ENCODE results near the gene ANAPC10.

DNA sequence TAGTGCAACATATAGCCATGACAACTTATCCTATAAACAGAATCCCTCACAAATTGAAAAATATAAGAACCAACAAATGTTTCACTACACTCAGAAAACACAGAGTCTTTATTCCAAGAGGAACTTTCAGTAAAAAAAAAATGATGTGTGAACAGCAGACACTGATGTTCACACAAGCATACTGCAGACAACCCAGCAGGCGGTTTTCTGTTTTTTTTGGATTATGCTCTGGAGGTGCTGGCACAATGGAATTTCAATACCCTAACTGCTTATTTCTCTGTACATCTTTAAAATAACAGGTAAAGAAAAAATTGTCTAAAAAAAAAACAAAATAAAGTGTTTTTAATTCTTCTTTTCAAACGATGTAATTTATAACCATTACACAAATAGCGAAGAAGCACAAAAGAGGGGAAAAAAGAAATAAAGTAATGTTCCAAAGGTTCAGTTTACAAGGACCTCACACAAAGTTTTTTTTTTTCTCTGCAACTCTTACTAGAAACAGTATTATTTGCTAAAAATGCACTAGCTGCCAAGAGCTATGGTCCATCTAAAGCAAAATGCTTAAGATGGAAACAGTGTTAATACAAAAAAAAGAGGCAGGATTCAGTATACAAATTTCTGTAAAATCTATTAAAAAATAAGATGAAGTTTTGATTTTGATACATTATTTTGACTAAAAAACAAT, 55.3 kb downstream of the ANAPC10 start:
- TF ChIP-seq, protein P1, sequence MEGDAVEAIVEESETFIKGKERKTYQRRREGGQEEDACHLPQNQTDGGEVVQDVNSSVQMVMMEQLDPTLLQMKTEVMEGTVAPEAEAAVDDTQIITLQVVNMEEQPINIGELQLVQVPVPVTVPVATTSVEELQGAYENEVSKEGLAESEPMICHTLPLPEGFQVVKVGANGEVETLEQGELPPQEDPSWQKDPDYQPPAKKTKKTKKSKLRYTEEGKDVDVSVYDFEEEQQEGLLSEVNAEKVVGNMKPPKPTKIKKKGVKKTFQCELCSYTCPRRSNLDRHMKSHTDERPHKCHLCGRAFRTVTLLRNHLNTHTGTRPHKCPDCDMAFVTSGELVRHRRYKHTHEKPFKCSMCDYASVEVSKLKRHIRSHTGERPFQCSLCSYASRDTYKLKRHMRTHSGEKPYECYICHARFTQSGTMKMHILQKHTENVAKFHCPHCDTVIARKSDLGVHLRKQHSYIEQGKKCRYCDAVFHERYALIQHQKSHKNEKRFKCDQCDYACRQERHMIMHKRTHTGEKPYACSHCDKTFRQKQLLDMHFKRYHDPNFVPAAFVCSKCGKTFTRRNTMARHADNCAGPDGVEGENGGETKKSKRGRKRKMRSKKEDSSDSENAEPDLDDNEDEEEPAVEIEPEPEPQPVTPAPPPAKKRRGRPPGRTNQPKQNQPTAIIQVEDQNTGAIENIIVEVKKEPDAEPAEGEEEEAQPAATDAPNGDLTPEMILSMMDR (IDR thresholded peaks at IDR 0.05) = no peak
- TF ChIP-seq POLR2A (IDR thresholded peaks at IDR 0.05) = no peak
